SH-SY5Y (cell line): ENCODE data around the gene RNASEH2C.

ENCODE experiments used
- GATA2 ChIP-seq: IDR thresholded peaks from 2 replicates; pipeline ENCODE4 v1.6.1; 2011; ENCODE audit warnings: mild to moderate bottlenecking, low read depth, low read length
- GATA3 ChIP-seq: IDR thresholded peaks from 2 replicates; pipeline ENCODE4 v1.6.1; 2011; ENCODE audit warnings: low read depth, mild to moderate bottlenecking, low read length, moderate library complexity

GRCh38 chr11:65701686-65702085 is 18.9 kb downstream of the RNASEH2C start:
- TF ChIP-seq GATA2, result no peak
- no peak for TF ChIP-seq GATA3
